HEK293 (cell line): ENCODE results near the gene SLC25A11.

Source experiments
- CTCF ChIA-PET: fragments of 350-600 bp; formaldehyde crosslinking; extraction: SDS; loops from one replicate; lab custom pipeline; 2021; ENCODE audit warnings: antibody characterized with exemption; lab: Yijun Ruan, JAX
- POLR2A ChIA-PET: fragments of 300-600 bp; formaldehyde crosslinking; extraction: SDS; loops from one replicate; lab custom pipeline; 2020; ENCODE audit warnings: antibody characterized with exemption, inconsistent platforms; lab: Yijun Ruan, JAX
- H3K27ac ChIP-seq: fragments of 200-500 bp; sonication (Bioruptor generic); 2 replicates; pipeline ENCODE4 v1.5.1; 2014; ENCODE audit warnings: low read depth, low read length, control low read depth, inconsistent platforms; ENCODE audit errors: extremely low read depth
- H3K36me3 ChIP-seq, 2 experiments: fragments of 200-500 bp in 1 of 2; sonication (Bioruptor generic) in 1 of 2; 1 replicate in 1 of 2; 2 replicates in 1 of 2; pipeline ENCODE4 v1.5.1; 2014 to 2017; ENCODE audit warnings: inconsistent platforms in 2 of 2, low read length in 2 of 2; ENCODE audit not compliant: control insufficient read depth in 2 of 2, insufficient read depth in 1 of 2
- H3K4me1 ChIP-seq: fragments of 200-500 bp; sonication (Bioruptor generic); 2 replicates; pipeline ENCODE4 v1.5.1; 2014; ENCODE audit warnings: mild to moderate bottlenecking, low read length, inconsistent platforms; ENCODE audit not compliant: control insufficient read depth, insufficient read depth
- H3K4me3 ChIP-seq: 2 replicates; pipeline ENCODE4 v1.5.1; 2011; ENCODE audit warnings: low read depth, mild to moderate bottlenecking, control low read depth, low read length, moderate library complexity
- H3K9me3 ChIP-seq: fragments of 200-500 bp; sonication (Bioruptor generic); 2 replicates; pipeline ENCODE4 v1.5.1; 2014; ENCODE audit warnings: low read depth, low read length, inconsistent platforms; ENCODE audit not compliant: control insufficient read depth, insufficient read depth
- CTCF ChIP-seq: fragments of 450-650 bp; formaldehyde crosslinking; IDR thresholded peaks from 2 replicates; pipeline ENCODE4 v1.5.1; 2016; ENCODE audit warnings: missing biosample characterization, missing genetic modification characterization
- OSR2 ChIP-seq: fragments of 450-650 bp; formaldehyde crosslinking; IDR thresholded peaks from 2 replicates; pipeline ENCODE4 v1.5.1; 2016; ENCODE audit warnings: missing biosample characterization, missing genetic modification characterization
- PATZ1 ChIP-seq: fragments of 450-650 bp; formaldehyde crosslinking; IDR thresholded peaks from 2 replicates; pipeline ENCODE4 v1.5.1; 2016; ENCODE audit warnings: missing biosample characterization, missing genetic modification characterization
- ZBTB1 ChIP-seq: fragments of 450-650 bp; formaldehyde crosslinking; IDR thresholded peaks from 2 replicates; pipeline ENCODE4 v1.5.1; 2016; ENCODE audit warnings: missing biosample characterization, missing genetic modification characterization
- ZBTB48 ChIP-seq: fragments of 450-650 bp; formaldehyde crosslinking; IDR thresholded peaks from 2 replicates; pipeline ENCODE4 v1.5.1; 2016; ENCODE audit warnings: missing biosample characterization, missing genetic modification characterization
- ZFHX2 ChIP-seq: fragments of 450-650 bp; formaldehyde crosslinking; conservative IDR thresholded peaks from 2 replicates; pipeline ENCODE4 v1.5.1; 2016; ENCODE audit warnings: missing biosample characterization, missing genetic modification characterization
- ZNF112 ChIP-seq: fragments of 450-650 bp; formaldehyde crosslinking; IDR thresholded peaks from 2 replicates; pipeline ENCODE4 v1.5.0; 2017; ENCODE audit warnings: missing biosample characterization, missing genetic modification characterization
- ZNF324 ChIP-seq: fragments of 450-650 bp; formaldehyde crosslinking; IDR thresholded peaks from 2 replicates; pipeline ENCODE4 v1.5.1; 2016; ENCODE audit warnings: missing biosample characterization, missing genetic modification characterization
- ZNF394 ChIP-seq: fragments of 450-650 bp; formaldehyde crosslinking; IDR thresholded peaks from 2 replicates; pipeline ENCODE4 v1.5.1; 2016; ENCODE audit warnings: missing biosample characterization, missing genetic modification characterization, mild to moderate bottlenecking, moderate library complexity, borderline replicate concordance
- ZNF433 ChIP-seq: fragments of 450-650 bp; formaldehyde crosslinking; IDR thresholded peaks from 2 replicates; pipeline ENCODE4 v1.5.1; 2016; ENCODE audit warnings: missing biosample characterization, missing genetic modification characterization, low read depth
- ZNF549 ChIP-seq: fragments of 450-650 bp; IDR thresholded peaks from 2 replicates; pipeline ENCODE4 v1.5.1; 2018; ENCODE audit warnings: missing biosample characterization, missing genetic modification characterization, mild to moderate bottlenecking, inconsistent platforms, moderate library complexity
- ZNF654 ChIP-seq: fragments of 450-650 bp; formaldehyde crosslinking; IDR thresholded peaks from 2 replicates; pipeline ENCODE4 v1.5.1; 2016; ENCODE audit warnings: low read depth, missing biosample characterization, missing genetic modification characterization
- ZNF670 ChIP-seq: fragments of 450-650 bp; formaldehyde crosslinking; IDR thresholded peaks from 2 replicates; pipeline ENCODE4 v1.5.1; 2016; ENCODE audit warnings: missing biosample characterization, missing genetic modification characterization, low read depth
- ZNF768 ChIP-seq: fragments of 450-650 bp; formaldehyde crosslinking; IDR thresholded peaks from 2 replicates; pipeline ENCODE4 v1.5.1; 2018; ENCODE audit warnings: missing biosample characterization, mild to moderate bottlenecking, missing genetic modification characterization
- ZNF843 ChIP-seq: fragments of 450-650 bp; formaldehyde crosslinking; IDR thresholded peaks from 2 replicates; pipeline ENCODE4 v1.5.1; 2016; ENCODE audit warnings: missing biosample characterization, missing genetic modification characterization
- ZSCAN16 ChIP-seq: fragments of 450-650 bp; formaldehyde crosslinking; IDR thresholded peaks from 2 replicates; pipeline ENCODE4 v1.5.1; 2016; ENCODE audit warnings: missing biosample characterization, missing genetic modification characterization
- ZSCAN5A ChIP-seq: fragments of 450-650 bp; formaldehyde crosslinking; IDR thresholded peaks from 2 replicates; pipeline ENCODE4 v1.5.1; 2016; ENCODE audit warnings: missing biosample characterization, missing genetic modification characterization
- ZXDB ChIP-seq: fragments of 450-650 bp; formaldehyde crosslinking; IDR thresholded peaks from 2 replicates; pipeline ENCODE4 v1.5.1; 2016; ENCODE audit warnings: missing biosample characterization, missing genetic modification characterization

Gene SLC25A11

GRCh38 chr17:4982305-4982704 lies 42.5 kb upstream of the SLC25A11 start (continued):
- no peak for TF ChIP-seq ZNF433 (tag by site-specific recombination)

GRCh38 chr17:4980644-4981216 lies 40.9 kb upstream of the SLC25A11 start:
- H3K27ac ChIP-seq: no peak overlapping the region
- ChIA-PET POLR2A (interaction anchor here (0.9 to 1.6 kb wide), 2 partner anchors 14 to 35 kb away, joined by 4 to 8 read pairs; partner anchors contain the start of gene SPAG7), CTCF (interaction anchor here (0.6 to 4.3 kb wide), 22 partner anchors 8 to 397 kb away, joined by 3 to 43 read pairs (median 4); partner anchors contain the start of genes CHRNE, RNF167, SLC25A11 and SMTNL2)
- no peak overlapping the region for H3K4me3 ChIP-seq
- TF ChIP-seq CTCF (tag by site-specific recombination): peak; percentile 52
- TF ChIP-seq ZNF654: peak; percentile 36
- no peak for TF ChIP-seq ZBTB48 (tag by site-specific recombination)
- TF ChIP-seq PATZ1 (tag by site-specific recombination): 0 out of 2 replicates have a peak, but pooled peaks have one; percentile 22
- TF ChIP-seq, all 188 proteins: peak for 3
- H3K36me3 ChIP-seq: peaks cover 39 to 72% of the 10 kb centered on the region in 2 experiments
- H3K9me3 ChIP-seq: no peaks in the 10 kb centered on the region
- H3K4me1 ChIP-seq: no peaks in the 10 kb centered on the region

DNA sequence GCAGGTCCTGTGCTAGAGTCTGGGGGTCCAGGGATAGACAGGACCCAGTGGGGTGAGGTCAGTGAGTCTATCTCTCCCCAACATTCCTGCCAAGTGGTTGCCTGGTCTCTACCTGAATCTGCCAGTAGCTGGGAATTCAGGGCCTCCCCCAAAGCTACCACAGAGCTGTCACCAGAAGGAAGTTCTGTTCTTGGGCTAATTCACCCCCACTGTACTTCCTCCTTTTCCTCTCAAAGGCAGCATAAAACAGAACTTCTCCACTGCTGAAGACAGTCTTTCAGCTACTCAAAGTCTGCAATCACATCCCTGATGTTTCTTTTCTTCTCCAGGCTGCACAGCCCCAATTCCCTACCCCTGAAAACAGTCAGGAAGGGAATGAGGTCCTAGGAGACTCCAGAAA lies 38.9 kb upstream of the SLC25A11 start:
- ChIA-PET POLR2A (interaction anchor here (0.8 to 2.7 kb wide), 2 partner anchors 9 to 11 kb away, joined by 3 to 9 read pairs; partner anchors contain the start of genes CAMTA2 and SPAG7), CTCF (interaction anchor here (0.6 to 4.3 kb wide), 3 partner anchors 8 to 84 kb away, joined by 3 to 43 read pairs (median 4); no protein-coding TSS in a partner anchor)
- no peaks in the 10 kb centered on the region for H3K4me1 ChIP-seq
- no peak overlapping the region for H3K27ac ChIP-seq
- no peaks in the 10 kb centered on the region for H3K9me3 ChIP-seq
- peaks cover 44 to 84% of the 10 kb centered on the region in 2 experiments for H3K36me3 ChIP-seq
- TF ChIP-seq PATZ1 (tag by site-specific recombination): no peak
- no peak overlapping the region for H3K4me3 ChIP-seq

GRCh38 chr17:4974115-4974670 lies 34.3 kb upstream of the SLC25A11 start:
- POLR2A ChIA-PET: interaction anchor here (0.6 to 1.6 kb wide), 3 partner anchors 34 to 65 kb away, joined by 3 read pairs; partner anchors contain the start of genes RNF167 and SLC25A11
- peaks cover 42 to 90% of the 10 kb centered on the region in 2 experiments for H3K36me3 ChIP-seq
- TF ChIP-seq ZSCAN5A (tag by site-specific recombination) (no peak), ZNF324 (tag by site-specific recombination) (no peak), ZNF394 (no peak), ZBTB1 (tag by site-specific recombination) (no peak), ZNF768 (tag by site-specific recombination) (no peak), ZNF670 (tag by site-specific recombination) (no peak), ZXDB (no peak), ZNF549 (no peak), OSR2 (no peak), ZSCAN16 (tag by site-specific recombination) (no peak), ZNF112 (no peak), ZFHX2 (tag by site-specific recombination) (no peak), ZNF843 (no peak)
- TF ChIP-seq, all 188 proteins: peak for 0
- H3K4me3 ChIP-seq: no peak overlapping the region
- H3K27ac ChIP-seq: no peak overlapping the region
- CTCF ChIA-PET: interaction anchor here (0.9 to 1.5 kb wide), 2 partner anchors 13 to 65 kb away, joined by 4 to 7 read pairs; partner anchors contain the start of gene CAMTA2
- no peaks in the 10 kb centered on the region for H3K9me3 ChIP-seq
- no peaks in the 10 kb centered on the region for H3K4me1 ChIP-seq
